Ishikawa (cell line): Measurements from ENCODE around the gene PIP4K2C.

Experiments
- CEBPB ChIP-seq: IDR thresholded peaks from 2 replicates; pipeline ENCODE4 v1.6.1; 2012
- CREB1 ChIP-seq: IDR thresholded peaks from 2 replicates; pipeline ENCODE4 v1.6.1; 2012; ENCODE audit warnings: low read depth
- EP300 ChIP-seq: IDR thresholded peaks from 2 replicates; pipeline ENCODE4 v1.6.1; 2012; ENCODE audit warnings: borderline replicate concordance
- FOXM1 ChIP-seq: IDR thresholded peaks from 2 replicates; pipeline ENCODE4 v1.6.1; 2012; ENCODE audit warnings: low read depth, borderline replicate concordance
- MAX ChIP-seq: IDR thresholded peaks from 2 replicates; pipeline ENCODE4 v1.6.1; 2012
- NFIC ChIP-seq: IDR thresholded peaks from 2 replicates; pipeline ENCODE4 v1.6.1; 2012
- TAF1 ChIP-seq: IDR thresholded peaks from 2 replicates; pipeline ENCODE4 v1.6.1; 2012; ENCODE audit warnings: low read depth, mild to moderate bottlenecking
- TEAD4 ChIP-seq: IDR thresholded peaks from 2 replicates; pipeline ENCODE4 v1.6.1; 2012
- YY1 ChIP-seq: IDR thresholded peaks from 2 replicates; pipeline ENCODE4 v1.6.1; 2012; ENCODE audit warnings: low read depth
- ZBTB7A ChIP-seq: IDR thresholded peaks from 2 replicates; pipeline ENCODE4 v1.6.1; 2012; ENCODE audit warnings: low read depth

DNA sequence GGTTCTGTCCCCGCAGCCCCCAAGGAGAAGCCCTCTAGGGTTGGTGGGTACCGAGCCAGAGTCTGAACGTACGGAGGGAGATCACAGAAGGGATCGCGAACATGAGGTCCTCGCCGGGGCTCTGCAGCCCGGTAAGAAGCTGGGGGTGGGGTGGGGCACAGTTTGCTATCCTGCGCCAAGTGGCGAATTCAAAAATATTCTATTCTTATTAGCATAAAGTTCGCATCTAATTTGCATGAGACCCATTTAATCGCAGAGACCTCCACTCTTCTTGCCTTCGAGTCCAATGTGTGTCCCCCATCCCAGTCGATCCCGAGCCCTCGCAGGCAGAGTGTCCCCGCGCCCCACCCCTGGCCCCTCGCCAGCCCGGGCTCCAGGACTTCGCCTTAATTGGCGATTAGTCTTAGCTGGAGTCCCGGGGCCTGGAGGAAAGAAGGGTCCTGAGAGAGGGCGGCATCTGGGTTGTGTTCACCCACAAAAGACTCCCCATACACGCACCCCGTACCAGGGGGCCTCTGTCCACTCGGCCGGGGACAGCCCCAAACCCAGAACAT is 19.6 kb downstream of the PIP4K2C start:
- TF ChIP-seq CEBPB (no peak), EP300 (no peak), MAX (no peak), FOXM1 (no peak), CREB1 (no peak), TAF1 (no peak; the same call in 1 of the 2 replicates), TEAD4 (no peak), YY1 (no peak), ZBTB7A (no peak), NFIC (no peak)
